Lung microvascular endothelial cell (primary cell): Measurements from ENCODE around the gene ARPC1A. TPM values are rescaled to one million over a fixed set of nuclear protein-coding genes. Genes with fewer than 3 reads are reported as not detected.
"Not testable (repeated sequence)": the region's sequence is repeated elsewhere in the genome, so short reads cannot be mapped to it uniquely, and the experiment has no call there.

ENCODE experiments used
- DNase-seq, 2 donors: peaks; one replicate each; pipeline versions ENCODE4 v3.0.0 to v3.0.0-alpha.2; 2010; ENCODE audit warnings: low read depth in 2 of 2
- total RNA-seq: library from RNA; depleted of rRNA; stranded (reverse); fragments of >200 nt; gene quantifications from 2 replicates; pipeline ENCODE4 v1.2.1, GENCODE V29; 2014

The ARPC1A gene
- total RNA-seq, 1 donor from 2014 or later: 182 TPM

GRCh38 chr7:99320371-99320770 lies 5.3 kb upstream of the ARPC1A start:
- DNase-seq: no peak

- not testable (repeated sequence) for DNase-seq
Observed at GRCh38 chr7:99322659-99323058, 3.0 kb upstream of the ARPC1A start.

- DNase-seq: no peak
Observed at GRCh38 chr7:99324559-99324958, 1.1 kb upstream of the ARPC1A start.

GRCh38 chr7:99325001-99325493 lies 651 bp upstream of the ARPC1A start:
- DNase-seq: no peak

GRCh38 chr7:99326408-99326782 lies 697 bp downstream of the ARPC1A start:
- DNase-seq: peak in 1 of 2 donors; percentile 5

GRCh38 chr7:99330314-99330961 lies 4.7 kb downstream of the ARPC1A start:
- peak; percentile 64 to 87 for DNase-seq

- no peak for DNase-seq
Observed at GRCh38 chr7:99331002-99331401, 5.3 kb downstream of the ARPC1A start.

- DNase-seq: no peak
Observed at GRCh38 chr7:99339595-99339994, 13.9 kb downstream of the ARPC1A start.

GRCh38 chr7:99340659-99341058 lies 15.0 kb downstream of the ARPC1A start:
- DNase-seq: no peak

GRCh38 chr7:99344061-99344647 lies 18.5 kb downstream of the ARPC1A start:
- DNase-seq: no peak

GRCh38 chr7:99350641-99351040 lies 24.9 kb downstream of the ARPC1A start:
- DNase-seq: not testable (repeated sequence)

GRCh38 chr7:99352247-99352646 lies 26.5 kb downstream of the ARPC1A start:
- no peak for DNase-seq

GRCh38 chr7:99355098-99355497 lies 29.4 kb downstream of the ARPC1A start:
- no peak for DNase-seq

- DNase-seq: no peak
Observed at GRCh38 chr7:99357701-99358490, 32.2 kb downstream of the ARPC1A start.

- DNase-seq: not testable (repeated sequence)
Observed at GRCh38 chr7:99358521-99358920, 32.8 kb downstream of the ARPC1A start.

- no peak for DNase-seq
Observed at GRCh38 chr7:99359465-99360154, 33.9 kb downstream of the ARPC1A start.

- DNase-seq: peak in 1 of 2 donors; percentile 16
Observed at GRCh38 chr7:99362801-99363200, 37.1 kb downstream of the ARPC1A start.

GRCh38 chr7:99363286-99363685 lies 37.6 kb downstream of the ARPC1A start:
- DNase-seq: no peak

- peak; percentile 35 to 58 for DNase-seq
Observed at GRCh38 chr7:99365318-99366141, 39.8 kb downstream of the ARPC1A start.

- no peak for DNase-seq
Observed at GRCh38 chr7:99366646-99367045, 40.9 kb downstream of the ARPC1A start.
